GM12878 (cell line): ENCODE results near the gene TSHZ2. TPM values are rescaled to one million over a fixed set of nuclear protein-coding genes. Genes with fewer than 3 reads are reported as not detected.

Source experiments
- ATAC-seq: fragments of 200-7000 bp; cut with Tn5 transposase; 3 replicates; pipeline ENCODE4 v1.9.1; 2020; ENCODE audit warnings: mild to moderate bottlenecking, moderate library complexity
- BruUV-seq: library from RNA; stranded (reverse); fragments of 400-500 nt; replicated peaks from 2 replicates; lab custom pipeline; 2021; lab: Mats Ljungman, UMichigan
- CTCF ChIA-PET: fragments of 300-600 bp; sonication (Branson Sonifier 250); formaldehyde crosslinking; extraction: SDS; loops from one replicate; lab custom pipeline; 2021; ENCODE audit warnings: inconsistent platforms; lab: Yijun Ruan, JAX
- POLR2A ChIA-PET: fragments of 350-600 bp; formaldehyde crosslinking; extraction: SDS; loops from one replicate; lab custom pipeline; 2021; ENCODE audit warnings: inconsistent platforms; lab: Charles Lee
- RAD21 ChIA-PET: fragments of 300-600 bp; sonication (Branson Sonifier 250); formaldehyde crosslinking; loops from one replicate; lab custom pipeline; 2023; ENCODE audit warnings: antibody characterized with exemption; ENCODE audit not compliant: unreplicated experiment; lab: Charles Lee
- SMC1A ChIA-PET: fragments of 300-600 bp; sonication (Branson Sonifier 250); formaldehyde crosslinking; loops from one replicate; lab custom pipeline; 2023; ENCODE audit not compliant: unreplicated experiment, uncharacterized antibody; lab: Charles Lee
- DNase-seq: peaks from one replicate; pipeline ENCODE4 v3.0.0-alpha.2; 2011; ENCODE audit warnings: low read depth, low spot score
- FAIRE-seq: peaks from 3 replicates; lab custom pipeline; 2011; peaks lifted over from hg19 to GRCh38; lab: Jason Lieb, UNC
- H2AFZ ChIP-seq: 2 replicates; pipeline ENCODE4 v1.6.0; 2011; ENCODE audit warnings: low read depth, low read length, control low read depth; ENCODE audit not compliant: control insufficient read depth
- H3K27ac ChIP-seq: 2 replicates; pipeline ENCODE4 v1.5.1; 2011; ENCODE audit warnings: control low read depth; ENCODE audit not compliant: control insufficient read depth, insufficient read depth
- H3K27me3 ChIP-seq, 2 experiments: replicated peaks in 1 of 2; 2 replicates each; pipeline versions ENCODE4 v1.6.0 to v1.6.1; 2011; ENCODE audit warnings: low read length in 1 of 2; ENCODE audit not compliant: control insufficient read depth in 2 of 2, insufficient read depth in 2 of 2
- H3K36me3 ChIP-seq, 2 experiments: 2 replicates each; pipeline ENCODE4 v1.5.1; 2011; ENCODE audit warnings: low read length in 1 of 2; ENCODE audit not compliant: control insufficient read depth in 2 of 2, insufficient read depth in 2 of 2
- H3K4me1 ChIP-seq: 2 replicates; pipeline ENCODE4 v1.6.1; 2011; ENCODE audit warnings: mild to moderate bottlenecking, low read length, moderate library complexity, mixed read lengths; ENCODE audit not compliant: control insufficient read depth, insufficient read depth
- H3K4me2 ChIP-seq: 2 replicates; pipeline ENCODE4 v1.6.0; 2011; ENCODE audit warnings: control low read depth; ENCODE audit not compliant: control insufficient read depth, insufficient read depth
- H3K4me3 ChIP-seq: fragments of 200-600 bp; sonication (generic); 2 replicates; pipeline ENCODE4 v1.5.1; 2016
- H3K79me2 ChIP-seq: 2 replicates; pipeline ENCODE4 v1.6.0; 2011; ENCODE audit warnings: low read length; ENCODE audit not compliant: control insufficient read depth, insufficient read depth
- H3K9ac ChIP-seq: 2 replicates; pipeline ENCODE4 v1.8.0; 2011; ENCODE audit warnings: low read length, control low read depth, mixed read lengths; ENCODE audit not compliant: control insufficient read depth, insufficient read depth
- H3K9me3 ChIP-seq: replicated peaks from 3 replicates; pipeline ENCODE4 v1.5.1; 2011; ENCODE audit warnings: mild to moderate bottlenecking, low read length; ENCODE audit not compliant: control insufficient read depth, insufficient read depth
- H4K20me1 ChIP-seq: 2 replicates; pipeline ENCODE4 v1.6.0; 2011; ENCODE audit not compliant: control insufficient read depth, insufficient read depth
- FOXK2 ChIP-seq: fragments of 450-650 bp; IDR thresholded peaks from 2 replicates; pipeline ENCODE4 v1.6.1; 2017; ENCODE audit warnings: mild to moderate bottlenecking, moderate library complexity
- IKZF1 ChIP-seq: fragments of 450-650 bp; conservative IDR thresholded peaks from 2 replicates; pipeline ENCODE4 v1.6.1; 2017; ENCODE audit warnings: antibody characterized with exemption, mild to moderate bottlenecking
- JUND ChIP-seq: IDR thresholded peaks from 2 replicates; pipeline ENCODE4 v1.6.1; 2012; ENCODE audit warnings: low read depth, mild to moderate bottlenecking, low read length, improper control_type of control experiment, moderate library complexity
- NFYA ChIP-seq: IDR thresholded peaks from 2 replicates; pipeline ENCODE4 v1.6.1; 2011; ENCODE audit warnings: low read depth, mild to moderate bottlenecking, low read length, improper control_type of control experiment, borderline replicate concordance
- POLR2AphosphoS5 ChIP-seq: IDR thresholded peaks from 2 replicates; pipeline ENCODE4 v1.6.1; 2011; ENCODE audit warnings: mild to moderate bottlenecking, low read length, inconsistent platforms
- RAD51 ChIP-seq: fragments of 450-650 bp; IDR thresholded peaks from 2 replicates; pipeline ENCODE4 v1.6.1; 2016; ENCODE audit warnings: moderate library complexity, mild to moderate bottlenecking, inconsistent platforms
- RELA ChIP-seq: fragments of 450-650 bp; IDR thresholded peaks from 2 replicates; pipeline ENCODE4 v1.8.0; 2014; ENCODE audit warnings: borderline replicate concordance; ENCODE audit not compliant: partially characterized antibody
- SMARCA5 ChIP-seq: fragments of 450-650 bp; IDR thresholded peaks from 2 replicates; pipeline ENCODE4 v1.6.1; 2017; ENCODE audit warnings: mild to moderate bottlenecking
- ZBTB4 ChIP-seq: fragments of 450-650 bp; formaldehyde crosslinking; IDR thresholded peaks from 2 replicates; pipeline ENCODE4 v1.4.0; 2022; ENCODE audit warnings: mild to moderate bottlenecking, moderate library complexity
- ZNF217 ChIP-seq: fragments of 450-650 bp; IDR thresholded peaks from 2 replicates; pipeline ENCODE4 v1.6.1; 2017; ENCODE audit warnings: antibody characterized with exemption, mild to moderate bottlenecking
- ZNF384 ChIP-seq: IDR thresholded peaks from 2 replicates; pipeline ENCODE4 v1.6.1; 2012; ENCODE audit warnings: low read depth, mild to moderate bottlenecking, low read length, improper control_type of control experiment, borderline replicate concordance
- WGBS: methylation state at CpG from one replicate; pipeline ENCODE4 v1.1.6; 2016; ENCODE audit warnings: low lambda C conversion rate; ENCODE audit not compliant: insufficient replicate concordance, insufficient coverage; ENCODE audit errors: missing lambda C conversion rate; 5-methylcytosine and 5-hydroxymethylcytosine counted together
- in situ Hi-C: fragments of 300-500 bp; cut with MboI; formaldehyde crosslinking; loops from 9 replicates; pipeline ENCODE4 v1.14.3; 2018; ENCODE audit warnings: mixed read lengths
- intact Hi-C: fragments of 100-400 bp; cut with micrococcal nuclease; formaldehyde crosslinking; loops from one replicate; pipeline ENCODE4 v1.14.2; 2022; ENCODE audit not compliant: unreplicated experiment
- polyA plus RNA-seq, 11 experiments: library from polyadenylated mRNA; depleted of rRNA in 4 of 11; unstranded in 6 of 11; stranded (reverse) in 5 of 11; fragments of >200 nt; fragmentation: Nextera tagmentation in 4 of 11; fragmentation: Illumina TruSeq in 1 of 11; extraction: Ambion mirVana in 4 of 11; extraction: Trizol in 1 of 11; gene quantifications; 1 replicate in 1 of 11; 2 replicates in 10 of 11; pipeline versions ENCODE4 v1.2.1 to v1.2.3, GENCODE V29; 2011 to 2016; ENCODE audit warnings: inconsistent platforms in 2 of 11, missing spikeins in 2 of 11, low read depth in 1 of 11
- total RNA-seq, 4 experiments: library from RNA; depleted of rRNA in 3 of 4; stranded (reverse); fragments of >200 nt in 3 of 4; fragmentation: Illumina TruSeq in 1 of 4; extraction: Trizol in 1 of 4; gene quantifications; 2 replicates each; pipeline versions ENCODE4 v1.2.1 to v1.2.3, GENCODE V29; 2013 to 2021
- TF ChIP-seq, protein P1 (sequence below): fragments of 450-650 bp; IDR thresholded peaks from 2 replicates; pipeline ENCODE4 v1.6.1; 2017; ENCODE audit warnings: mild to moderate bottlenecking, moderate library complexity
- TF ChIP-seq, protein P2 (sequence below): fragments of 450-650 bp; IDR thresholded peaks from 2 replicates; pipeline ENCODE4 v1.6.1; 2014; ENCODE audit warnings: mild to moderate bottlenecking
- TF ChIP-seq, protein P3 (sequence below): IDR thresholded peaks from 2 replicates; pipeline ENCODE4 v1.6.1; 2012; ENCODE audit warnings: mild to moderate bottlenecking, low read depth, low read length

TSHZ2 gene
- total and polyA plus RNA-seq, 10 of the 15 experiments (the other 5 are each of a cell fraction or from before 2014, with no cell fraction given): 0.01 to 0.86 (median 0.13) TPM; not detected in 2

DNA sequence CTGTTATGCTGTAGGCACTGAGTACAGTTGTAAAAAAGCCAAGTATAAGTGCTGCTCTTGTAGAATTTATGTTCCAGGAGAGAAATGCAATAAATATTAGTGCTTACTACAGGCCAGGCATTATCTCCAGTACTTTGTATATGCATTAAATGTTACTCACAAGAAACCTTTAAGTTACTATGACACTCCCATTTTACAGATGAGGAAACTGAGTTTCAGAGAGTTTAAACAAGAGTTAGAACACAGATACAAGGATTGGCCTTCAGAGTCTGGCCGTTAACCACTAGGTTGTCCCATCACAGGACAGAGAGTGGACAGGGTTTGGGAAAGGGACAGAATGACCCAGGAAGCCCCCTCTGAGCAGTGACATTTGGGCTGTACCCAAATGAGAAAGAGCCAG, 347.0 kb downstream of the TSHZ2 start:
- DNase-seq: no peak
- Histone ChIP-seq H3K4me3 (no peak overlapping the region), H3K27ac (no peak overlapping the region), H4K20me1 (no peaks in the 10 kb centered on the region), H2AFZ (no peak overlapping the region), H3K9ac (no peak overlapping the region), H3K9me3 (no peaks in the 10 kb centered on the region), H3K36me3 (no peaks in the 10 kb centered on the region), H3K4me2 (no peak overlapping the region), H3K79me2 (no peaks in the 10 kb centered on the region), H3K27me3 (no peaks in the 10 kb centered on the region), H3K4me1 (no peaks in the 10 kb centered on the region)
- POLR2A ChIA-PET: no interaction called here
- SMC1A ChIA-PET: no interaction called here
- no peak for ATAC-seq
- 32% methylated on average over 1 of the region's 1 CpG for WGBS
- FAIRE-seq: no peak
- RAD21 ChIA-PET: no interaction called here
- intact Hi-C loops: no loop called here
- in situ Hi-C loops: no loop called here
- no TSS peak for BruUV-seq
- CTCF ChIA-PET: no interaction called here
- TF ChIP-seq IKZF1 (no peak), NFYA (no peak), RELA (no peak), RAD51 (no peak), FOXK2 (no peak), SMARCA5 (no peak), JUND (no peak), POLR2AphosphoS5 (no peak), ZNF217 (no peak), ZNF384 (no peak), ZBTB4 (no peak)
- TF ChIP-seq, protein P1, sequence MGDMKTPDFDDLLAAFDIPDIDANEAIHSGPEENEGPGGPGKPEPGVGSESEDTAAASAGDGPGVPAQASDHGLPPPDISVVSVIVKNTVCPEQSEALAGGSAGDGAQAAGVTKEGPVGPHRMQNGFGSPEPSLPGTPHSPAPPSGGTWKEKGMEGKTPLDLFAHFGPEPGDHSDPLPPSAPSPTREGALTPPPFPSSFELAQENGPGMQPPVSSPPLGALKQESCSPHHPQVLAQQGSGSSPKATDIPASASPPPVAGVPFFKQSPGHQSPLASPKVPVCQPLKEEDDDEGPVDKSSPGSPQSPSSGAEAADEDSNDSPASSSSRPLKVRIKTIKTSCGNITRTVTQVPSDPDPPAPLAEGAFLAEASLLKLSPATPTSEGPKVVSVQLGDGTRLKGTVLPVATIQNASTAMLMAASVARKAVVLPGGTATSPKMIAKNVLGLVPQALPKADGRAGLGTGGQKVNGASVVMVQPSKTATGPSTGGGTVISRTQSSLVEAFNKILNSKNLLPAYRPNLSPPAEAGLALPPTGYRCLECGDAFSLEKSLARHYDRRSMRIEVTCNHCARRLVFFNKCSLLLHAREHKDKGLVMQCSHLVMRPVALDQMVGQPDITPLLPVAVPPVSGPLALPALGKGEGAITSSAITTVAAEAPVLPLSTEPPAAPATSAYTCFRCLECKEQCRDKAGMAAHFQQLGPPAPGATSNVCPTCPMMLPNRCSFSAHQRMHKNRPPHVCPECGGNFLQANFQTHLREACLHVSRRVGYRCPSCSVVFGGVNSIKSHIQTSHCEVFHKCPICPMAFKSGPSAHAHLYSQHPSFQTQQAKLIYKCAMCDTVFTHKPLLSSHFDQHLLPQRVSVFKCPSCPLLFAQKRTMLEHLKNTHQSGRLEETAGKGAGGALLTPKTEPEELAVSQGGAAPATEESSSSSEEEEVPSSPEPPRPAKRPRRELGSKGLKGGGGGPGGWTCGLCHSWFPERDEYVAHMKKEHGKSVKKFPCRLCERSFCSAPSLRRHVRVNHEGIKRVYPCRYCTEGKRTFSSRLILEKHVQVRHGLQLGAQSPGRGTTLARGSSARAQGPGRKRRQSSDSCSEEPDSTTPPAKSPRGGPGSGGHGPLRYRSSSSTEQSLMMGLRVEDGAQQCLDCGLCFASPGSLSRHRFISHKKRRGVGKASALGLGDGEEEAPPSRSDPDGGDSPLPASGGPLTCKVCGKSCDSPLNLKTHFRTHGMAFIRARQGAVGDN: no peak
- TF ChIP-seq, protein P2, sequence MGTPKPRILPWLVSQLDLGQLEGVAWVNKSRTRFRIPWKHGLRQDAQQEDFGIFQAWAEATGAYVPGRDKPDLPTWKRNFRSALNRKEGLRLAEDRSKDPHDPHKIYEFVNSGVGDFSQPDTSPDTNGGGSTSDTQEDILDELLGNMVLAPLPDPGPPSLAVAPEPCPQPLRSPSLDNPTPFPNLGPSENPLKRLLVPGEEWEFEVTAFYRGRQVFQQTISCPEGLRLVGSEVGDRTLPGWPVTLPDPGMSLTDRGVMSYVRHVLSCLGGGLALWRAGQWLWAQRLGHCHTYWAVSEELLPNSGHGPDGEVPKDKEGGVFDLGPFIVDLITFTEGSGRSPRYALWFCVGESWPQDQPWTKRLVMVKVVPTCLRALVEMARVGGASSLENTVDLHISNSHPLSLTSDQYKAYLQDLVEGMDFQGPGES: no peak
- TF ChIP-seq, protein P3, sequence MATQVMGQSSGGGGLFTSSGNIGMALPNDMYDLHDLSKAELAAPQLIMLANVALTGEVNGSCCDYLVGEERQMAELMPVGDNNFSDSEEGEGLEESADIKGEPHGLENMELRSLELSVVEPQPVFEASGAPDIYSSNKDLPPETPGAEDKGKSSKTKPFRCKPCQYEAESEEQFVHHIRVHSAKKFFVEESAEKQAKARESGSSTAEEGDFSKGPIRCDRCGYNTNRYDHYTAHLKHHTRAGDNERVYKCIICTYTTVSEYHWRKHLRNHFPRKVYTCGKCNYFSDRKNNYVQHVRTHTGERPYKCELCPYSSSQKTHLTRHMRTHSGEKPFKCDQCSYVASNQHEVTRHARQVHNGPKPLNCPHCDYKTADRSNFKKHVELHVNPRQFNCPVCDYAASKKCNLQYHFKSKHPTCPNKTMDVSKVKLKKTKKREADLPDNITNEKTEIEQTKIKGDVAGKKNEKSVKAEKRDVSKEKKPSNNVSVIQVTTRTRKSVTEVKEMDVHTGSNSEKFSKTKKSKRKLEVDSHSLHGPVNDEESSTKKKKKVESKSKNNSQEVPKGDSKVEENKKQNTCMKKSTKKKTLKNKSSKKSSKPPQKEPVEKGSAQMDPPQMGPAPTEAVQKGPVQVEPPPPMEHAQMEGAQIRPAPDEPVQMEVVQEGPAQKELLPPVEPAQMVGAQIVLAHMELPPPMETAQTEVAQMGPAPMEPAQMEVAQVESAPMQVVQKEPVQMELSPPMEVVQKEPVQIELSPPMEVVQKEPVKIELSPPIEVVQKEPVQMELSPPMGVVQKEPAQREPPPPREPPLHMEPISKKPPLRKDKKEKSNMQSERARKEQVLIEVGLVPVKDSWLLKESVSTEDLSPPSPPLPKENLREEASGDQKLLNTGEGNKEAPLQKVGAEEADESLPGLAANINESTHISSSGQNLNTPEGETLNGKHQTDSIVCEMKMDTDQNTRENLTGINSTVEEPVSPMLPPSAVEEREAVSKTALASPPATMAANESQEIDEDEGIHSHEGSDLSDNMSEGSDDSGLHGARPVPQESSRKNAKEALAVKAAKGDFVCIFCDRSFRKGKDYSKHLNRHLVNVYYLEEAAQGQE: no peak
